ENCODE results near the gene FNIP2.
"Not testable (repeated sequence)": the region's sequence is repeated elsewhere in the genome, so short reads cannot be mapped to it uniquely, and the experiment has no call there.

The FNIP2 gene

DNA sequence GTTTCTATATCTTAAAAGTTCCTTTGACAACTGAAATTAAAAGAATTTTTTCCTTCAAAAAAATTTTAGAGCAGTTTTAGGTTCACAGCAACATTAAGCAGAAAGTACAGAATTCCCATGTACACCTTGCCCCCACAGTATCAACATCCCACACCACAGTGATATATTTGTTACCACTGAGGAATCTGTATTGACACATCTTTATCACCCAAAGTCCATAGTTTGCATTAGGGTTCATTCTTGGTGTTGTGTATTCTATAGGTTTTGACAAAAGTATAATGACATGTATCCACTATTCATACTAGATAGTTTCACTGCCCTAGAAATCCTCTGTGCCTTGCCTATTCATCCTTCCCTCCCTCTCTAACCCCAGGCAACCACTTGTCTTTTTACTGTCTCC, 43.7 kb downstream of the FNIP2 start:
- in situ Hi-C loops (cut with MboI; ENCODE audit: low sequenced_read_pairs), result no loop called here

DNA sequence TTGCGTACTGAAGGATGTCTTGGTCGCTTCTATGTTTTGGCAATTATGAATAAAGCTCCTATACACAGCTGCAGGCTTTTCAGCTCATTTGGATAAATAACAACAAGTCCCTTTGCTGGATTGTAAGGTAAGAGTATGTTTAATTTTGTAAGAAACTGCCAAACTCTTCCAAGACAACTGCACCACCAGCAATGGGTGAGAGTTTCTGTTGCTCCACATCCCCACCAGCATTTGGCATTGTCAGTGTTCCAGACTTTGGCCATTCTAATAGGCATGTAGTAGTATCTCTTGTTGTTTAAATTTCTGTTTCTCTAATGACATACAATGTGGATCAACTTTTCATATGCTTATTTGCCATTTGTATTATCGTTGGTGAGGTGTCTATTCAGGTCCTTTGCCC, 44.3 kb downstream of the FNIP2 start:
- in situ Hi-C loops (cut with MboI; ENCODE audit: low sequenced_read_pairs), result no loop called here

GRCh38 chr4:158814207-158814606, 45.4 kb downstream of the FNIP2 start:
- in situ Hi-C loops (cut with MboI; ENCODE audit: low sequenced_read_pairs), result no loop called here

DNA sequence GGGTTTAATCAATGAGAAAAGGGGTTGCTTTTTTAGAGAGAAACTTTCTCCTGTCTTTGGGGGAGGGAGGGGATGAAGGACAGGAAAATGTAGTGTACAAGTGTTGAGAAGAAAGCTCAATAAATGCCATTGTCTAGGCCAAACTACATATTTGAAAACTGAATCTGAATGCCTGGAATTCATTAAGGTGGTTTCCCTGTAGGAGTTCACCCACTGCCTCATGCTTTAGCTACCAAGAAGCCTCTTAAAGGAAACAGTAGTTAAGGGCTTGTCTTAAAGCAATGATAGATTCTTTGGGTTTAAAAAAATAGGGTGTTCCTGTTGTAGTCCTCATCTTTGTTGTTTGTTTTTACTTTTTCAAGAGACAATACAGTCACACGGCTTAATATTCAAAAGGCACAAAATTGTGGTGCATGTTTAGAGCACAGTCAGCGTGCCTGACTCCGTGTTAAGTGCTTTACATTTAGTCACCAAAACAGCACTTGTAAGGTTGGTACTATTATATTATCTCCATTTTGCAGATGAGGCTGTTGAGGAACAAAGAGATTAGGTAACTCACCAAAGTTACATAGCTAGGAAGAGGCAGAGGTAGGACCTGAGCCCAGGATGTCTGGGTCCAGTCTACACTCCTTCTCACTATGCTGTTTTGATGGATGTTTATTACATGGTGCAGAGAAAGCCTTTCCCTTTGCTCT, 46.0 kb downstream of the FNIP2 start:
- in situ Hi-C loops (cut with MboI; ENCODE audit: low sequenced_read_pairs), result no loop called here

- in situ Hi-C loops (cut with MboI; ENCODE audit: low sequenced_read_pairs), result no loop called here
Measured at GRCh38 chr4:158816955-158817354, 48.1 kb downstream of the FNIP2 start.

- in situ Hi-C loops (cut with MboI; ENCODE audit: low sequenced_read_pairs), result no loop called here
Measured at GRCh38 chr4:158817562-158818296, 48.9 kb downstream of the FNIP2 start.

DNA sequence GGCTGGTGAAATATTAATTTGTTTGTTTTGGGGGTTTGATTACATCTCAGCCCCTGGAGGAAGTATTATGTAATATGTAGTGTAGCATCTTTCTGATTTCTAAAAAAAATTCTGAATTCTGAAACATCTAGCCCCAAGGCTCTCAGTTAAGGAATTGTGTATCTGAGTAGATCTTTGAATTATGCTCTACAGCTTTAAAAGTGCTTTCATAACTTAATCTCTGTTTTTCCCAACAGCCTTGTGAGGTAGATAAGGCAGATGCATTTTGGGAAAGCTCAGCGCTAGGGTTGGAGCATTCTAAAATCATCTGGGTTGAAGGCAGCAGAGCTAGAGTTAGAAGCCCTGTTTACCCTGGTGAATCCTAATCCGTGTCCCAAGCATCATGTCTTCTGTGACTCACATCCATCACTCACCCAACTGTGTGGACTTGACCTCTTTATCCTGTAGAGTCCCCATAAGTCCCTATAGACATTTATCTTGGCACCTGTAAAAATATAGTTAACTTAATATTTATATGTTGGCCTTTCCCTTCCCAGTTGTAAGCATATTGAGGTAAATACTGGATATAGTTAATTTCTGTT, 49.8 kb downstream of the FNIP2 start:
- in situ Hi-C loops (cut with MboI; ENCODE audit: low sequenced_read_pairs), result no loop called here

DNA sequence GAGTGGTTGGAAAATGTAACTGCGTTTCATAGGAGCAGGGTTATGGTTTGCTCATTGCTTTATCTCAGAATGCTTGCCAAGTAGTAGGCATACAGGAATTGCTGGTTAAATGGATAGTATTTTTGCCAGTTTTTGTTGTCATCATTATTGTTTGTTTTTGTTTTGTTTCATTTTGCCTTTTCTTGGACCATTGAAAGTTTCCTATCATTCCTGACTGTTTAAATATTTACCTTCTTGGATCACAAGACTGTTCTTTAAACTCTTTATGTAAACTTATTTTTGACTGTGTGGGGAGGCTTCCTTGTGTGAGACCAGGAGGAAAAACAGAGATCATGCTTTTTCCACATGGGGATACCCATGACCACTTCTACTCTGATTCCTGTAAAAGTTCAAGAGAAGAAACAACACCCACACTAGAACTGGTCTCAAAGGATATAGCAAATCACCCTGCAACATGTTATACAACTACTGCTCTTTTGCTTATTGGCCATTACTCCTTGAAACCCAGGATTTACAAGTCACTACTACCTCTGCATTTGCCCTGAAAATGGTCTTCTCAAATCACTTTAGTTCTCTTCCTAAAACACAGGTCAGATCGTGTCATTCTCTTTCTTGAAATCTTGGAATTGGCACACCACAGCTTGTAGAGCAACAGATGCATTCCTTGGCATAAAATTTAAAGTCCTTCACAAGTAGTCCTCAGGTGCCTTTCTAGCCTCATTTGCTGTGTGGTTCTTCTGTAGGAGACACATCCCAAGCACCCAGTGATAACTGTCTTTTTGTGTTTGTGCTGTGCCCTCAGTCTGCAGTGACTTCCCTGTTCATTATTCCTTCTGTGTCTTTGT, 51.3 kb downstream of the FNIP2 start:
- in situ Hi-C loops (cut with MboI; ENCODE audit: low sequenced_read_pairs), result no loop called here

GRCh38 chr4:158821228-158821971, 52.6 kb downstream of the FNIP2 start:
- in situ Hi-C loops (cut with MboI; ENCODE audit: low sequenced_read_pairs), result no loop called here

DNA sequence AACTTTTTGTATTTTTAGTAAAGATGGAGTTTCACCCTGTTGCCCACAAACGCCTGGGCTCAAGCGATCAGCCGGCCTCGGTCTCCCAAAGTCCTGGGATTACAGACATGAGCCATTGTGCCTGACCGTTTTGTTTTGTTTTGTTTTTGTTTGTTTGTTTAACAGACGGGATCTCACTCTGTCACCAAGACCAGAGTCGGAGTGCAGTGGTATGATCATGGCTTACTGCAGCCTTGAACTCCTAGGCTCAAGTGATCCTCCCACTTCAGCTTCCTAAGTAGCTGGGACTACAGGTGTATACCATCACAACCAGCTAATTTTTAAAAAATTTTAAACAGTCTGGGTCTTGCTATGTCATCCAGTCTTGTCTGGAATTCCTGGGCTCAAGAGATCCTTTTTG, 53.5 kb downstream of the FNIP2 start:
- in situ Hi-C loops (cut with MboI; ENCODE audit: low sequenced_read_pairs), result no loop called here

GRCh38 chr4:158823461-158823873, 54.6 kb downstream of the FNIP2 start:
- in situ Hi-C loops (cut with MboI; ENCODE audit: low sequenced_read_pairs), result no loop called here

- in situ Hi-C loops (cut with MboI; ENCODE audit: low sequenced_read_pairs), result no loop called here
Measured at GRCh38 chr4:158824425-158825274, 55.8 kb downstream of the FNIP2 start.

DNA sequence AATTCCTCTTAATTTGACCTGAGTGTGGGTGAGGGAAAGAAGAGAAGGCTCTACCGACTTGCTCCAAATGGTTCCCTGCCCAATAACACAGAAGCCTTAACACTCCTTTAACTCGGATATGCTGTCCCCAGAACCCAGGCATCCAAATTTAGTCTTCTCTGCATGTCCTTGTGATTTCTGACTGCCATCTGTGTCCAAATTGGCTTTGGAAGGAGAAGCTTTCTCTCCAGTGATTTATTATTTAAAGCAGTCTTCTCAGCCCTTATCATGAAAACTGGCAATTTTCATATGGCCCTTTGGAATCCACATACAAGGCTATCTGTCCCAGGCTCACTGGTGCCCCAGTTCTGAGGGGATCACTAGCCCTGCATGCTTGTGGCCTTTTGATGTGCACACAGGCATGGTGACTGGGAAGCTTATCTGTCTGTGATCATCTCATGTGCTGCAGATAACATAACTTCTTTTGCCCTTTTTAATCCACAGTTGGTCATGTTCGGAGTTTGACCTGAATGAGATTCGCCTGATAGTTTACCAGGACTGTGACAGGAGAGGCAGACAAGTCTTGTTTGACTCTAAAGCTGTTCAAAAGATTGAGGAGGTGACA, 56.7 kb downstream of the FNIP2 start:
- in situ Hi-C loops (cut with MboI; ENCODE audit: low sequenced_read_pairs), result no loop called here

- in situ Hi-C loops (cut with MboI; ENCODE audit: low sequenced_read_pairs), result no loop called here
Measured at GRCh38 chr4:158826057-158826456, 57.2 kb downstream of the FNIP2 start.

DNA sequence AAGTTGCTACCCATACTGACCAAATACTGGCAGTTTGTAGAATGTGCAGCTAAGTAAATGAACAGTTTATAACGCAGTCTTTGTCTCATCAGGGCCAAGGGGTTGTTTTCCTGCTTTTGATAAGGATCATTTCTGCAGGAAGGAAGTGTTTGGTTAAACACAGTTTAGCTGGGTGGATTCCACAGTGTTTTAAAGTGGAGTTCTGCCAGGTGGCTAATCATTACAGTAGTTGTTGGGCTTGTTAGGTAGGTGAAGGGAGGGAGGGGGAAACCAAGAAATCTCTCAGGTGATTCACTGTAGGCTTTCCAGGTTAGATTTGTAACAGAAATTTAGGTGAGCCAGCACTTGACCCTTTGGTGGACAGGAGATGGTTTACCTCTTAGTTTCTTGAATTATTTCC, 58.1 kb downstream of the FNIP2 start:
- in situ Hi-C loops (cut with MboI; ENCODE audit: low sequenced_read_pairs), result no loop called here

GRCh38 chr4:158827543-158827981, 58.7 kb downstream of the FNIP2 start:
- in situ Hi-C loops (cut with MboI; ENCODE audit: low sequenced_read_pairs), result no loop called here

GRCh38 chr4:158828151-158828550, 59.3 kb downstream of the FNIP2 start:
- in situ Hi-C loops (cut with MboI; ENCODE audit: low sequenced_read_pairs), result not testable (repeated sequence)

DNA sequence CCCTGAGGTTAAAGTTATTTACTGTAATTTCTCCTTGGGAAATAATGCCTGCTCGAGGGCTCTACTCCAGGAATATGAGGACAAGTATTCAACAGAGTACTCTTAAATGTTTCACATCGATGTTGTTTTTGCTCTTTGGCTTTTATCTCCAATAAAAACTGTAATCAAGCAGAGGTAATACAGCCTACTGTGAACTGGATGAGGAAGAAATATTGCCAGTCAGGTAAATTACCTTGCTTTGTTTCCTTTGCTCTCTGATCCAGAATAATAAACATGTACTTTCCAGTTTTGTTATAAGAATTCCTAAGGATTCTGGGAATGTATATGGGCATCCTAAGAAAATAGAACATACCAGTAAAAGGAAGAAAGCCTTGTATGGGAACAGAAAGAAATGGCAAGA, 60.4 kb downstream of the FNIP2 start:
- in situ Hi-C loops (cut with MboI; ENCODE audit: low sequenced_read_pairs), result no loop called here

- in situ Hi-C loops (cut with MboI; ENCODE audit: low sequenced_read_pairs), result no loop called here
Measured at GRCh38 chr4:158833602-158834001, 64.8 kb downstream of the FNIP2 start.

Measured in hTERT RPE-1 (cell line).